Mesodermal cell (in vitro differentiated cells): ENCODE data around the gene SUMO2.
"Not testable (repeated sequence)": the region's sequence is repeated elsewhere in the genome, so short reads cannot be mapped to it uniquely, and the experiment has no call there.

Experiments used
- H3K27ac ChIP-seq: 2 replicates; pipeline ENCODE4 v1.7.0; 2013; ENCODE audit warnings: mild to moderate bottlenecking, low read depth, low read length, moderate library complexity; ENCODE audit not compliant: severe bottlenecking
- H3K36me3 ChIP-seq: 2 replicates; pipeline ENCODE4 v1.7.1; 2013; ENCODE audit warnings: mild to moderate bottlenecking, low read length, moderate library complexity; ENCODE audit not compliant: control insufficient read depth, insufficient read depth
- H3K4me1 ChIP-seq: one replicate; pipeline ENCODE4 v1.7.1; 2013; ENCODE audit warnings: mild to moderate bottlenecking, low read length; ENCODE audit not compliant: insufficient read depth, control insufficient read depth, poor library complexity, severe bottlenecking
- H3K4me3 ChIP-seq: 2 replicates; pipeline ENCODE4 v1.7.0; 2013; ENCODE audit warnings: low read length, control low read depth, mild to moderate bottlenecking; ENCODE audit not compliant: insufficient read depth, poor library complexity, severe bottlenecking; ENCODE audit errors: extremely low read depth
- H3K9me3 ChIP-seq: 2 replicates; pipeline ENCODE4 v1.7.1; 2013; ENCODE audit warnings: mild to moderate bottlenecking, low read length, moderate library complexity; ENCODE audit not compliant: control insufficient read depth
- WGBS, 2 experiments: methylation state at CpG; one replicate each; pipeline ENCODE4 v1.1.5; 2013; ENCODE audit warnings: missing lambda C conversion rate in 2 of 2; ENCODE audit not compliant: insufficient coverage in 2 of 2; 5-methylcytosine and 5-hydroxymethylcytosine counted together

Gene SUMO2

DNA sequence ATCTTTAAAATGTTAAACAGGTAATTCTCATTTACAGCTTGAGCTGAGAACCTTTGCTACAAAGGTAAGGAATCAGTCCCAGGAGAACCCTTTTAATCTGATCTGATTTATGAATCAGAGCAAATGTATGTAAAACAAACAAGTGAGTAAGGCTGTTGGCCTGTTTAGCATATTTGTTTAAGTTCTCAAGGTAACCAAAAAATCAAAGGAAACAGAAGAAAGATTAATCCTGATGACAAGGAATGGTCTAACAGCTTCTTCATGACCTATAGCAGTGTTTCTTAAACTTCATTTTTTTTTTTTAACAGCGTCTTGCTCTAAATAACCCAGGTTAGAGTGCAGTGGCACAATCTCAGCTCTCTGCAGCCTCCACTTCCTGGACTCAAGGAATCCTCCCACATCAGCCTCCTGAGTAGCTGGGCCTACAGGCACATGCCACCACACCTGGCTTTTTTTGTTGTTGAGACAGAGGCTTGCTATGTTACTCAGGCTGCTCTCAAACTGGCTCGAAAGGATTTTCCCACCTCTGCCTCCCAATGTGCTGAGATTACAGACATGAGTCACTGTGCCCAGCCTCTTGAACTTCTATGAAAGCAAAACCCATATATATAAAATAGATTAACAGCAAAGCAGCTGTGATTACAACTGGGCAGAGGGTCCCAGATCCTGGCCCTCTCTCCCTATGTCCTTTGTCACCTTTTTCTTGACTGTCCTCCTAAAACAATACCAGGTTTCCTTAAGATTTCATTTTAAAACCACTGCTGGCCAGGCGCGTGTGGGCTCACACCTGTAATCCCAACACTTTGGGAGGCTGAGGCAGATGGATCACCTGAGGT is 23.3 kb downstream of the SUMO2 start:
- Histone ChIP-seq H3K4me1 (peaks cover 10% of the 10 kb centered on the region), H3K36me3 (peaks cover 25% of the 10 kb centered on the region), H3K9me3 (no peaks in the 10 kb centered on the region), H3K4me3 (no peak overlapping the region), H3K27ac (peak overlapping the region; percentile 30)
- 94 to 100% methylated on average over 2 to 3 of the region's 4 CpGs for WGBS, 2 experiments

DNA sequence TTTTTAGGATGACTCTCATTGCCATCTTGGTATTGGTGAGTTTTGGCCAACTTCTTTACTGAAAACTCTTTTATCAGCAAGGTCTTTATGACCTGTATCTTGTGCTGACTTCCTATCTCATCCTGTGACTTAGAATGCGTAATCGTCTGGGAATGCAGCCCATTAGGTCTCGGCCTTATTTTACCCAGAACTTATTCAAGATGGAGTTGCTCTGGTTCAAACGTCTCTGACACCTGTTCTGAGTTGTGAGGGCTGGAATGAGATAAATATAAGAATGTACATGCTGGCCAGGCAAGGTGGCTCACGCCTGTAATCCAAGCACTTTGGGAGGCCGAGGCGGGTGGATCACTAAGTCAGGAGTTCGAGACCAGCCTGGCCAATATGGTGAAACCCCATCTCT is 24.3 kb downstream of the SUMO2 start:
- WGBS, 2 experiments, result 95 to 98% methylated on average over 6 to 7 of the region's 8 CpGs
- not testable (repeated sequence) for H3K27ac ChIP-seq

DNA sequence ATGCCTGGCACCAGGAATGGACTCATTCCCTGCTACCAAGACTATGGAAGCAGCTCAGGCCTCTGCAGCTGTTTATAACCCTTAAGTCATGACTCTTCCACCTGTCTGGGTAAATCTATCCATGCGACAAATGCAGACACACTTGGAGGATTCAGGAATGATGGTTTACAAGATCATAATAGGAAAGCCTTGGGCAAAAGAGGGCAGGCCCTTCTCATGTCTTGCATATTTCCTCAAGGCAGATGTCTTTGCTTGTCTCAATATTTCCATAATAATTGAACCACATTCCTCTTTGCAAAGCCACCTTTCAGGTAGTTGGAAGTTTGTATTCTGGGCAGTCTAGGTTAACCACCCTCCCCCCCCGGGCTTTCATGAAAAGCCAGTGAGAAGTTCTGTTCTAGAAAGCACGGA is 27.6 kb downstream of the SUMO2 start:
- 67% methylated on average over 1 of the region's 3 CpGs; no CpG with 5 or more reads in 1 of the 2 experiments for WGBS, 2 experiments
- H3K27ac ChIP-seq, result peak overlapping the region; percentile 76

More for the DNA sequence above, 24.3 kb downstream of the SUMO2 start:
- H3K4me1 ChIP-seq, H3K4me3 ChIP-seq, H3K9me3 ChIP-seq: not testable (repeated sequence)
- peaks cover 20% of the 10 kb centered on the region for H3K36me3 ChIP-seq

DNA sequence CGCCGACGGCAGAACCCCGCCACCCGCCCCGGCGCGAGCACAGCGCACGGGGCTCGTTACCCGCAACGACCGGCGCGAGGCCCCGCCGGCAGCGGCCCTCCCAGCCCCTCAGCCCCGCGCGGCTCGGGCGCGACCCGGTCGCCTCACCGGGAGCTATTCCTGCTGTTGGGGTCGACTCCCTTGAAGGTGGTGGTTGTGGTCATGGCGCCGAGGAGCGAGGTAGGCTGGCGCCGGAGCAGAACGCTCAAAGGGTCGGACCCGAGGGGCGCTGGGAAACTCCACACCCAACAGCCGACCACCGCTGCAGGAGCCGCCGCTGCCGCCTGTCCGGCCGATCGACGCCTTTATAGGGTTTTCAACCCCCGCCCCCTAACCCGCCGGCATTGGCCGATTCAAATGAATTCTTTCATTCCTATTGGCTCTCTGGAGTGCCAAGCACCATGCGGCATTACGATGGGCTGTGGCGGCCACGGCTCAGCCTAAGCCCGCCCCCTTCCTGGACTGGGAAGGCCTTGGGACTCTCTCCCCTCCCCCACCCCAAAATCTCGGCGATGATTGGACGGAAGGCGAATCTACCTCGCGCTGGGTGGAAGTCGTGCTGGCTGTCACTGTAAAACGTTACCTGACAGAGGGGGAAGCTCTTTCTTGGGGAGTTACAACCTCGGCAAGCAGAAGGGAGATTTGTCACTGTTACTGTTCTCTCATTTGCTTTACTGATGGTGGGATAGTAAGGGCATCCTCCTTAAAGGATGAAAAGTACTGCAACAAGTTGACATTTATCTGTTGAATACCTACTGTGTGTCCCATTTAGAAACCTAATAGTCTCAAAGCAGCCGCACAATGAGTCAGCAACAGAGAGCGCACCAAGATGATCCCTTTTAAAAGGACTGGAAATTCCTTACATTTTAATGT is 28.3 kb downstream of the SUMO2 start, which contains the start of gene JPT1:
Gene JPT1, minus strand, starts transcription at position 318 of the 912 bp plus-strand sequence. Its CDS starts 115 bp downstream, at position 203.
- H3K27ac ChIP-seq, result peak within 1 kb of the TSS; percentile 84
- H3K9me3 ChIP-seq, result no peaks in the 10 kb centered on the region
- peak within 1 kb of the TSS; percentile 85 for H3K4me3 ChIP-seq
- peaks cover 13% of the 10 kb centered on the region for H3K4me1 ChIP-seq
- 0 to 2% methylated on average over 50 to 52 of the region's 67 CpGs for WGBS, 2 experiments
- H3K36me3 ChIP-seq, result peaks cover 29% of the 10 kb centered on the region

More for the DNA sequence above, 27.6 kb downstream of the SUMO2 start:
- H3K36me3 ChIP-seq, result peaks cover 22% of the 10 kb centered on the region
- H3K4me3 ChIP-seq, result peak overlapping the region; percentile 16
- H3K9me3 ChIP-seq, result no peaks in the 10 kb centered on the region
- peaks cover 13% of the 10 kb centered on the region for H3K4me1 ChIP-seq

DNA sequence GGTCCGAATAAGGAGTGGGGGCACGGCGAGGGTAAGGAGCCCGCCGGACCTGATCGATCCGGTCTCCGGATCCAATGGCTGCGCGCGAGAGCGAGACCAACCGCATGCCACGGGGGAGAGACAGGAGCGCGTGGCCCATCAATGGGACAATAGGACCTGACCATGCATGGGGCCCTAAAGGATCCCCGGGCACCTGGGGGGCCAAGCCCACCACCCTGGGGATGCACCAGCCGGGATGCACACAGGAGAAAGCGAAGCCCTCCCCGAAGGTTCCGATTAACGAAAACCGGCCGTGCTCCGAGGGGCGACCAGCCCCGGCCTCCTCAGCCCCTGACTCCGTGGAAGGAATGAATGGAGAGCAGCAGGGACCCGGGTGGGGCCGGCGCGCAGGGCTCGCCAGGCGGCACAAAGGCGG is 29.0 kb downstream of the SUMO2 start:
- Histone ChIP-seq H3K4me3 (peak overlapping the region; percentile 85), H3K36me3 (peaks cover 30% of the 10 kb centered on the region), H3K4me1 (peaks cover 9% of the 10 kb centered on the region), H3K9me3 (no peaks in the 10 kb centered on the region), H3K27ac (peak overlapping the region; percentile 84)
- WGBS, 2 experiments, result 1% methylated on average over 30 to 35 of the region's 35 CpGs

DNA sequence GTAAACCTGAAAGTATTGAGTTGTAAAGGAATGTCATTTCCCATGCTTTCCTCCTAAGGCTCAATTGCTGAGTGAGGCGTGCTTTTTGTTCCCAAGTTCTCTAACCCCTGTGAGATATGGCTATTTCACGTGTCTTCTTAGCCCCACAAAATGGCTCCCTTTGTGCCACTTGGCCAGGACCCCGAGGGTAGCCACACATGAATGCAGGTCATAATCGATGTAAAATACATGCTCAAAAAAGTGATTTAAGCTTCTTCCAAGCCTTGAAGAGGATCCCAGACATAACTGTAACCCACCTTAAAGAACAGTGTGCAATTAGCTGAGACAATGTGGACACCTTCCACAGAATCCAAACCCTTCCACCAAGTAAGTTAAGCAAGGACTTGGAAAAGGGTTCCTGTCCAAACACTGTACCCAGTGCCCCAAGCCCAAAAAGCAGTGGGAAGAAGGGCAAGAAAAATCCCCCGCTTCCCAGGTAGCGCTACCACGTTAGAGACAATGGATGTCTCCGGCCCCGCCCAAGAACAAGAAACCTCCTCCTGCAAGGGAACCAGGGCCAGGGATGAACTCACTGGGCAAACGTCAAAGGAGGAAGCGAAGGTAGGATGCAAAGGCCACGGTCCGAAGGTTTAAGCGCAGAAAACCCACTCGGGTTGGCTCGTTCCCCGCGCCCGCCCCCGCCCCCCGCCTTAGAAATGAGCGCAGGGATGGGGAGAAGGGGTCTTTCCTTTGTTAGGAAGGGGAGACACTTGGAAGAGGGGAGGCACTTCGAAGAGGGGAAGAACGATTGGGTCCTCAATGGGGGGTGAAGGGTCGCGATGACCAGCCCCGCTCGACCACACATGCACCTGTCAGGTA is 29.6 kb downstream of the SUMO2 start:
- Histone ChIP-seq H3K4me3 (peak overlapping the region; percentile 85), H3K27ac (peak overlapping the region; percentile 84), H3K36me3 (peaks cover 35% of the 10 kb centered on the region), H3K4me1 (peaks cover 9% of the 10 kb centered on the region), H3K9me3 (no peaks in the 10 kb centered on the region)
- 0 to 2% methylated on average over 23 of the region's 28 CpGs for WGBS, 2 experiments

DNA sequence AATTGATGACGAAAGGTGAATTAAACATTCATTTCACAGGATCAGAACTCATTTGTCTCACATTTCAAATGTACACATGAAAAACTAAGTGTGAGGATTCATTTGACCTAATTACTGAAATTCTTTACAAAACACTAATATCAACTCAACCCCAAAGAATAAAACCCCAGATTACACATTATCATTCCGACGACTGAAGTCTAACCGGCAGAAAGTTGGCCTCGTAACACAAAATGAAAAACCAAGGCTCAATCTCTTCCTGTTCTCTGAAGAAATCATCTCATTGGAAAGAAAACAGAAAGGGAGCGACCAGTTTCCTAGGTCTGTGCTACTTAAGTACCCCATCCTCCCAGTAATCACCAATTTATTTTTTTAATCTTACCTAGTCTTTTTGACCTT is 30.2 kb downstream of the SUMO2 start:
- peaks cover 9% of the 10 kb centered on the region for H3K4me1 ChIP-seq
- 10 to 16% methylated on average over 3 to 5 of the region's 6 CpGs for WGBS, 2 experiments
- peaks cover 37% of the 10 kb centered on the region for H3K36me3 ChIP-seq
- peak overlapping the region; percentile 84 for H3K27ac ChIP-seq
- peak overlapping the region; percentile 85 for H3K4me3 ChIP-seq
- H3K9me3 ChIP-seq, result no peaks in the 10 kb centered on the region

DNA sequence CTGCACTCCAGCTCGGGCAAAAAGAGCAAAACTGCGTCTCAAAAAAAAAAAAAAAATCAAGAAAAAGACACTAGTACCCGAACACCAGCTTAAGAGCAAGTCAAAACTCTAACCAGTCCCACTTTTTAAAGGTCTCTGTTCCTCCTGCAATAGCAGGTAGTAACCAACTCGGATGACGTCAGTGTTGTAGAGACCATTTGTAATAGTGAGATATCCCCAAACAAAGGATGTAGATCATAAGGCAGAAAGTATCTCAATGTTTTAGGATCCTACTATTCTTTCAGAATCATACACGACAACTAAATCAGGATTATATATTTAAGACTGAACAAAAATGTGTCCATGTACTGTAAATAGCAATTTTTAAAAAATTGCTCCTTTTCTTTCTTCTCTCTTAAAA is 30.8 kb downstream of the SUMO2 start:
- peaks cover 37% of the 10 kb centered on the region for H3K36me3 ChIP-seq
- no peaks in the 10 kb centered on the region for H3K9me3 ChIP-seq
- no peak overlapping the region for H3K27ac ChIP-seq
- peak overlapping the region; percentile 85 for H3K4me3 ChIP-seq
- H3K4me1 ChIP-seq, result peaks cover 10% of the 10 kb centered on the region
- WGBS, 2 experiments, result 100% methylated on average over 1 to 2 of the region's 6 CpGs

DNA sequence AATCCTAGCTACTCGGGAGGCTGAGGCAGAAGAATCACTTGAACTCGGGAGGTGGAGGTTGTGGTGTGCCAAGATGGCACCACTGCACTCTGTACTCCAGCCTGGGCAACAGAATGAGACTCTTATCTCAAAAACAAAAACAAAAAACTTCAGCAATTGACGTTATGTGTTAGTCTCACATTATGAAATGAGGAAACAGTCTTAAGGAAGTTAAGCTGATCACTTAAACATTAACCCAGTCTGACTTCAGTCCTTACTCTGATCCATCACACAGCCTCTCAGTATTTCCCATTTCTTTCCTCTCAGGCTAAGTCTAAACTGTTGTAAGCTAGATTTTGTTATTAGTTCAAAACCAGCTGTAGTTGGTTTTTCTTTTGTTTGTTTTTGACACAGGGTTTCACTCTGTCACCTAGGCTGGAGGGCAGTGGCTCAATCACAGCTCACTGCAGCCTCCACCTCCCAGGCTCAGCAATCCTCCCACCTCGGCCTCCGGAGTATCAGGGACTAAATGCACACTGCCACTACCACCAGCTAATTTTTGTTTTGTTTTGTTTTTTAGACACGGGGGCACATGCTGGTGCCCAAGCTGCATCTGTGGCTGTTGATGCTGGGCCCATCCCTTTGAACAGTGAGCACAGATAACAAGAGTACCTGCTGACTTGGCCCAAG is 34.7 kb downstream of the SUMO2 start:
- no peaks in the 10 kb centered on the region for H3K9me3 ChIP-seq
- no peak overlapping the region for H3K27ac ChIP-seq
- WGBS, 2 experiments, result 92 to 95% methylated on average over 2 to 6 of the region's 6 CpGs
- no peak overlapping the region for H3K4me3 ChIP-seq
- peaks cover 74% of the 10 kb centered on the region for H3K36me3 ChIP-seq
- H3K4me1 ChIP-seq, result peaks cover 6% of the 10 kb centered on the region
